Left ventricle myocardium superior (tissue), 1 donor: Measurements from ENCODE around the gene HSPB7. TPM values are rescaled to one million over a fixed set of nuclear protein-coding genes. Genes with fewer than 3 reads are reported as not detected.
"Not testable (repeated sequence)": the region's sequence is repeated elsewhere in the genome, so short reads cannot be mapped to it uniquely, and the experiment has no call there.

Source experiments
- ATAC-seq: fragments of 200-7000 bp; cut with Tn5 transposase; one replicate; pipeline ENCODE4 v1.9.1; 2020; ENCODE audit warnings: mild to moderate bottlenecking, moderate library complexity
- DNase-seq: peaks from one replicate; pipeline ENCODE4 v3.0.0-alpha.2; 2020
- intact Hi-C: fragments of 100-400 bp; cut with micrococcal nuclease; formaldehyde crosslinking; loops from one replicate; pipeline ENCODE4 v1.11.0; 2022
- total RNA-seq: library from RNA; stranded (reverse); fragmentation: NEBNext Ultra II Directional; extraction: Animal tissue kit (Norgen Biotek cat#: 25700); gene quantifications from one replicate; pipeline ENCODE4 v1.2.1, GENCODE V29; 2021
- donor health status: DM: no; HTN: yes; CAD: no; lungs with severe emphysema.

HSPB7 gene
- total RNA-seq, 1 donor from 2014 or later = 3,996 TPM

- DNase-seq (no peak), ATAC-seq (no peak)
- intact Hi-C loops = loop anchor here (10.0 kb wide), 1 partner anchor 49 kb away; the partner anchor contains the start of gene SRARP
These were observed 36.1 kb upstream of the HSPB7 start for GRCh38 chr1:16053781-16054502.

- intact Hi-C loops = loop anchor here (10.0 kb wide), 1 partner anchor 47 kb away; the partner anchor contains the start of gene SRARP
- DNase-seq, ATAC-seq: not testable (repeated sequence)
These were observed 34.1 kb upstream of the HSPB7 start for GRCh38 chr1:16051949-16052348.

- DNase-seq (no peak), ATAC-seq (no peak)
- intact Hi-C loops = loop anchor here (10.0 kb wide), 1 partner anchor 46 kb away; the partner anchor contains the start of gene SRARP
These were observed 33.2 kb upstream of the HSPB7 start for GRCh38 chr1:16051039-16051438.

- intact Hi-C loops = loop anchor here (10.0 kb wide), 1 partner anchor 46 kb away; the partner anchor contains the start of gene SRARP
- DNase-seq (no peak), ATAC-seq (no peak)
These were observed 32.5 kb upstream of the HSPB7 start for GRCh38 chr1:16050328-16050727.

GRCh38 chr1:16048573-16049189 lies 30.8 kb upstream of the HSPB7 start:
- ATAC-seq = peak; percentile 80
- intact Hi-C loops = no loop called here
- DNase-seq = peak; percentile 73

GRCh38 chr1:16047791-16048475 lies 30.1 kb upstream of the HSPB7 start:
- intact Hi-C loops = no loop called here
- ATAC-seq (no peak), DNase-seq (no peak)

GRCh38 chr1:16046842-16047241 lies 29.0 kb upstream of the HSPB7 start:
- DNase-seq (no peak), ATAC-seq (no peak)
- intact Hi-C loops = no loop called here

GRCh38 chr1:16043950-16044349 lies 26.1 kb upstream of the HSPB7 start:
- no peak for DNase-seq
- no peak for ATAC-seq
- intact Hi-C loops = no loop called here

- DNase-seq (no peak), ATAC-seq (no peak)
- intact Hi-C loops = no loop called here
These were observed 25.7 kb upstream of the HSPB7 start, which contains the start of gene CLCNKB for GRCh38 chr1:16043521-16043920. Gene CLCNKB, plus strand, starts transcription at chr1:16043782. Its CDS starts 711 bp downstream, at chr1:16044493.

GRCh38 chr1:16042654-16043053 lies 24.8 kb upstream of the HSPB7 start:
- ATAC-seq, DNase-seq, intact Hi-C loops: not testable (repeated sequence)

GRCh38 chr1:16042096-16042495 lies 24.3 kb upstream of the HSPB7 start:
- ATAC-seq = no peak

GRCh38 chr1:16041200-16041599 lies 23.4 kb upstream of the HSPB7 start:
- intact Hi-C loops = no loop called here
- DNase-seq (no peak), ATAC-seq (no peak)

More at GRCh38 chr1:16042096-16042495, 24.3 kb upstream of the HSPB7 start:
- intact Hi-C loops = no loop called here
- no peak for DNase-seq

GRCh38 chr1:16039871-16040270 lies 22.0 kb upstream of the HSPB7 start:
- DNase-seq, ATAC-seq, intact Hi-C loops: not testable (repeated sequence)

GRCh38 chr1:16038620-16038912 lies 20.7 kb upstream of the HSPB7 start:
- ATAC-seq (no peak), DNase-seq (no peak)
- intact Hi-C loops = no loop called here

- ATAC-seq, DNase-seq, intact Hi-C loops: not testable (repeated sequence)
These were observed 18.6 kb upstream of the HSPB7 start for GRCh38 chr1:16036461-16036860.

GRCh38 chr1:16033103-16033632 lies 15.3 kb upstream of the HSPB7 start:
- DNase-seq, intact Hi-C loops, ATAC-seq: not testable (repeated sequence)

GRCh38 chr1:16032388-16033102 lies 14.7 kb upstream of the HSPB7 start:
- ATAC-seq = peak; percentile 96

GRCh38 chr1:16031551-16031950 lies 13.7 kb upstream of the HSPB7 start:
- intact Hi-C loops = no loop called here
- ATAC-seq (no peak), DNase-seq (no peak)

More at GRCh38 chr1:16032388-16033102, 14.7 kb upstream of the HSPB7 start:
- peak; percentile 91 for DNase-seq
- intact Hi-C loops = no loop called here

GRCh38 chr1:16029288-16029687 lies 11.4 kb upstream of the HSPB7 start:
- intact Hi-C loops = no loop called here
- DNase-seq = no peak
- no peak for ATAC-seq
